Measurements from ENCODE around the gene NUBP2.

The NUBP2 gene

DNA sequence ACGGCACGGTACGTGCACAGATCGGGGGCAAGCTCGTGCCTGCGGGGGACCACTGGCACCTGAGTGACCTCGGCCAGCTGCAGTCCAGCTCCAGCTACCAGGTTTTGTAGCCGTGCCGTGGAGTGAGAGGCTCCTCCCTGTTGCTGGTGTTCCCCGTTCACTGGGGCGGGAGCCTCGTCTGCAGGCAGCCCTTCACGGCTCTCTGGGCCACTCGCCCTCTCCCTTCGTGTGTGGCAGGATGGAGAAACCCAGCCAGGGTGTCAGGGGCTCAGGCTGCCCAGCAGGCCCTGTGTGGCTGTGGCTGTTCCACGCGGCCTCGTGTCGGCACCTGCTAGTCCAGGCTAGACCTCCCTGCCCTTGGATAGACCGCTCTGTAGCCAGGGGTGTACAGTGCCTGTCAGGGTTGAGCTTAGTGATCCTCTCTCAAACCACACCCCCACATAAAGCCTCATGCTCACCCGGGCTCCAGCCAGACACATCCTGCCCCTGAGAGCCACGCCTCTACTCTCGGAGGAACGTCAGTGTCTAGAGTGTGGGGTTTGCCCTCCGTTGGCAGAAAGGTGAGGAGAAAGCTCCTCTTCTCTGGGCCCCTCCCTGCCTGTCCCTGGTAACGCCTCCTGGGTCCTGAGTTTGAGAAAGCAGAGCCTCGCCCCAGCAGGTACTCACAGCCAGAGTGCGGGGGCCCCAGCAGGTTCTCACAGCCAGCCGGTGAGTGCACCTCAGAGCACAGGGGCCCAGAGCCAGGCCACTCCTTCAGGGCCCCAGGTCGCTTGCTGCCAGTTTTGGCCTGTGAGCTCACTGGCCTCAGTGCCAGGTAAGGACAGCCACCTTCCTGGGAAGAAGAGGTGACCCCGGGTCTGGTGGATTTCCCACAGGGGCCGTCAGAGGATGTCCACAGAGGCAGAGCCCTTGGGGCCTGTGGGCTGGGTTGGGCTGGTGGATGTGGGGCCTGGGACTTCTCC, 39.1 kb upstream of the NUBP2 start:
- TF ChIP-seq, protein P1, sequence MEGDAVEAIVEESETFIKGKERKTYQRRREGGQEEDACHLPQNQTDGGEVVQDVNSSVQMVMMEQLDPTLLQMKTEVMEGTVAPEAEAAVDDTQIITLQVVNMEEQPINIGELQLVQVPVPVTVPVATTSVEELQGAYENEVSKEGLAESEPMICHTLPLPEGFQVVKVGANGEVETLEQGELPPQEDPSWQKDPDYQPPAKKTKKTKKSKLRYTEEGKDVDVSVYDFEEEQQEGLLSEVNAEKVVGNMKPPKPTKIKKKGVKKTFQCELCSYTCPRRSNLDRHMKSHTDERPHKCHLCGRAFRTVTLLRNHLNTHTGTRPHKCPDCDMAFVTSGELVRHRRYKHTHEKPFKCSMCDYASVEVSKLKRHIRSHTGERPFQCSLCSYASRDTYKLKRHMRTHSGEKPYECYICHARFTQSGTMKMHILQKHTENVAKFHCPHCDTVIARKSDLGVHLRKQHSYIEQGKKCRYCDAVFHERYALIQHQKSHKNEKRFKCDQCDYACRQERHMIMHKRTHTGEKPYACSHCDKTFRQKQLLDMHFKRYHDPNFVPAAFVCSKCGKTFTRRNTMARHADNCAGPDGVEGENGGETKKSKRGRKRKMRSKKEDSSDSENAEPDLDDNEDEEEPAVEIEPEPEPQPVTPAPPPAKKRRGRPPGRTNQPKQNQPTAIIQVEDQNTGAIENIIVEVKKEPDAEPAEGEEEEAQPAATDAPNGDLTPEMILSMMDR (IDR thresholded peaks at IDR 0.05; ENCODE audit: low read depth, low read length): no peak
- H3K4me3 ChIP-seq (ENCODE audit: low read depth, low read length): no peak overlapping the region

- TF ChIP-seq, protein P1 (IDR thresholded peaks at IDR 0.05; ENCODE audit: low read depth, low read length): no peak
Observed at GRCh38 chr16:1744338-1744840, 38.4 kb upstream of the NUBP2 start.

DNA sequence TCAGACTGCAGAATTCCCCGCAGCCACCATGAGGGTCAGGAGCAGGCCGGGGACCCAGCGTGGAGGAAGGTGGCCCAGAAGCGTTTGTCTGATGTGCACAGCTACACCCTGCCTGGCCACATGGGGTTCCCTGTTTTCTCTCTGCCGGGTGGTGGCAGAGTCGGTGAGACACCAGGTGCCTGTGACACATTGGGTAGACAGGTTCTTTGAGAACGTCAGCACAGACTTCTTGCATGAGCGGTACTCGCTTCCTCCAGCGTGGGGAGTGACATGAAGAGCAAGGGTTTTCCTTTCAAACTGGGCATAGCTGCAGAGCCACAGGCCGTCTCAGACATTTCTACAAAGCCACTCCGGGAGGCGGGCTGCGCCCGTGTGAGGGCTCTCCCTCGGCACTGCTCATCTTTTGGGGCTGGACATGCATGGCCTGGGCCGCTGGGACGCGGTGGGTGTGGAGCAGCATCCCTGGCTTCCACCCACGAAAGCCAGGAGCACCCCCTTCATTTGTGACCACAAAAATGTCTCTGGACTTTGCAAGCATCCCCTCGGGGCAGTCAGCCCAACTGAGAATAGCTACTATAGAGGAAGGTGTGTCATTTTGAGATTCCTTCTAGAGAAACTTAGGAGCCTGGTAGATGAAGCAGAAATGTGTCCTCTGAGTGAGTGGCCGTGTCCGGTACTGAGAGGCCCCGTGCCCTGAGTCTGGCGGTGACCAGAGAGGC, 37.4 kb upstream of the NUBP2 start:
- H3K4me3 ChIP-seq (ENCODE audit: low read depth, low read length): 0 out of 2 replicates have a peak overlapping the region, but pooled peaks have one; percentile 16
- TF ChIP-seq, protein P1 (IDR thresholded peaks at IDR 0.05; ENCODE audit: low read depth, low read length): no peak

More at GRCh38 chr16:1744338-1744840, 38.4 kb upstream of the NUBP2 start:
- no peak overlapping the region for H3K4me3 ChIP-seq (ENCODE audit: low read depth, low read length)

DNA sequence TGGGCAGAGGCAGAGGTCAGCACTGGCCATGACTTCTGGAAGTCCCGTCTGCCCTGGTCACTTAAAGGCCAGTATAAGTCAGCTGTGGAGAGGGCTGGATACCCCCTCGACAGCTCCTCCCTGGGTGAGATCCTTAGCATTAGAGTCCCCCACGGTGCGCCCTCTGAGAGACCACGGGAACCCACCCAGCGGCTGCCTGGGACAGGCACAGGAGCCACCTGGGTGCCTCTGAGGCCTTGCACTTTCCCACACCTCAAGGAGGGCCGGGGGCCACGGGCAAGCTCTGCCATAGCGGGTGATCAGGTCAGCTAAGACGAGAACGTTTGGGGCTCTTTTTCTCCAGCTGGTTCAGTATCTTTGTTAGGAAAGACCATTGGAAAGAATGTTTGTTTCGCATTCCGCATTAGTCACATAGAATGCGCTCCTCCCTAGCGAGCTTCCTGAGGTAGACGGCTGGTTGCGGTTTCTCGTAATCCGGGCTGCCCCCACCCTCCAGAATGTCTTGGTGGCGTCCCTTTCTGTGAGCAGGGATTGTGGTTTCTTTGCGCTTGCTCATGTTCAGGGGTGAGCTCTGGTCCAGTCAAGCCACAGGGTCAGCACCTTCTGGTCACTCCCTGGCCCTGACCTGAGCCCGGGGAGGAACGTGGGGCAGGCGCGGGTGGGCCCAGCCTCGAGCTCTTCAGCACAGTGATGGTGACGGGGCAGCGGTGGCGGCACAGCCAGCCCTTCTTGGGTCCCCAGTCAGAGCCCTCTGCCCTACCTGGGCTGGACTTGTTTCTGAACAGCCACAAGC, 36.7 kb upstream of the NUBP2 start:
- 0 out of 2 replicates have a peak overlapping the region, but pooled peaks have one; percentile 16 for H3K4me3 ChIP-seq (ENCODE audit: low read depth, low read length)
- TF ChIP-seq, protein P1 (IDR thresholded peaks at IDR 0.05; ENCODE audit: low read depth, low read length): no peak

DNA sequence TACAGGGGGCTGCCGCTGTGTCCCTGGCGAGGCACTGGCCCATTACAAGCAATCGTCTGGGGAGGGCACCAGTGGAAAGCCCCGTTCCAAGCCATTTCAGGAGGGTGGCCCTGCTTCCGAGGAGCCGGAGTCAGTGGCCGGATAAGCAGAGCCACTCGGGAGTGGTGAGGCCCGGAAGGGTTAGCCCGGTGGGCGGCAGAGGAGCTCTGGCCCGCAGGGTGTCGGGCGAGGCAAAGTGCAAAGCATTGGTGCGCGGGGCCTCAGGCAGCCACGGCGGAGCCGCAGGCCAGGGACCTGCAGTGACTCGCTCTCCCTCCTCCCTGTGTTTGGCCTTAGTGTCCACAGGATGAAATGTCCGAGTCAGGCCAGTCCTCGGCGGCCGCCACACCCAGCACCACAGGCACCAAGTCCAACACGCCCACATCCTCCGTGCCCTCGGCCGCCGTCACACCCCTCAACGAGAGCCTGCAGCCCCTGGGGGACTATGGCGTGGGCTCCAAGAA, 36.0 kb upstream of the NUBP2 start:
- TF ChIP-seq, protein P1 (IDR thresholded peaks at IDR 0.05; ENCODE audit: low read depth, low read length): no peak
- H3K4me3 ChIP-seq (ENCODE audit: low read depth, low read length): no peak overlapping the region

DNA sequence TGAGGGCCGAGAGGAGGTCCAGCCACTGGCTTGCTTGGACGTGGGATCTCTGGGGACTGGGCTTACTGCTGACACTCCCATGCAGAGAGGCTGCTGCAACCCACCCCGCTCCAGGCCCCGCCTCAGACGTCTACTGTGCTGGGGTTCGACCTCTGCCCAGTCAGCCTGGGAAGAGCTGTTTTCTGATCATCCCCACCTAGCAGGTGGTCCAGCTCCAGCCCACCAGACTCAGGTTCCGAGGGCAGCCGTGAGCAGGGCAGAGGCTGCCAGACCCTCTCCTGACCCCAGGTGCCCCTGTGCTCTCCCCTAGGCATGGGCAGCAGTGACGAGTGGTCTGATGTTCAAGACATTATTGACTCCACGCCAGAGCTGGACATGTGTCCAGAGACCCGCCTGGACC, 34.8 kb upstream of the NUBP2 start:
- H3K4me3 ChIP-seq (ENCODE audit: low read depth, low read length): no peak overlapping the region
- TF ChIP-seq, protein P1 (IDR thresholded peaks at IDR 0.05; ENCODE audit: low read depth, low read length): no peak

Measured in WI38 (cell line).